Endothelial cell of umbilical vein (primary cell): ENCODE results near the gene SRRM4. TPM values are rescaled to one million over a fixed set of nuclear protein-coding genes. Genes with fewer than 3 reads are reported as not detected.

Experiments
- BruUV-seq: library from RNA; stranded (reverse); fragments of 400-500 nt; replicated peaks from 2 replicates; lab custom pipeline; 2021; lab: Mats Ljungman, UMichigan
- CTCF ChIA-PET: fragments of 300-600, 350-600 bp; sonication (Branson Sonifier 250); formaldehyde crosslinking; loops from one replicate; lab custom pipeline; 2021; ENCODE audit warnings: antibody characterized with exemption, inconsistent platforms; lab: Charles Lee
- POLR2A ChIA-PET: fragments of 300-600, 350-600 bp; sonication (Branson Sonifier 250); formaldehyde crosslinking; loops from one replicate; lab custom pipeline; 2021; ENCODE audit warnings: antibody characterized with exemption, inconsistent platforms; lab: Charles Lee
- DNase-seq: peaks from one replicate; pipeline ENCODE4 v3.0.0-alpha.2; 2011; ENCODE audit warnings: low read depth, low spot score
- FAIRE-seq: peaks from 2 replicates; lab custom pipeline; 2011; peaks lifted over from hg19 to GRCh38; lab: Jason Lieb, UNC
- H2AFZ ChIP-seq: 2 replicates; pipeline ENCODE4 v1.6.0; 2012; ENCODE audit warnings: low read depth, low read length, control low read depth, inconsistent platforms
- H3K27ac ChIP-seq: 2 replicates; pipeline ENCODE4 v1.5.1; 2011; ENCODE audit warnings: low read depth, mild to moderate bottlenecking, control low read depth, low read length, moderate library complexity; ENCODE audit not compliant: insufficient read depth
- H3K27me3 ChIP-seq, 2 experiments: 2 replicates each; pipeline versions ENCODE4 v1.6.0 to v1.6.1; 2011; ENCODE audit warnings: low read length in 2 of 2, mixed read lengths in 1 of 2; ENCODE audit not compliant: control insufficient read depth in 2 of 2, insufficient read depth in 2 of 2
- H3K36me3 ChIP-seq, 2 experiments: 2 replicates in 1 of 2; 3 replicates in 1 of 2; pipeline ENCODE4 v1.5.1; 2011; ENCODE audit warnings: low read length in 2 of 2, mild to moderate bottlenecking in 1 of 2, moderate library complexity in 1 of 2; ENCODE audit not compliant: control insufficient read depth in 2 of 2, insufficient read depth in 2 of 2; ENCODE audit errors: extremely low read depth in 1 of 2
- H3K4me1 ChIP-seq: 3 replicates; pipeline ENCODE4 v1.5.1; 2011; ENCODE audit warnings: mild to moderate bottlenecking, low read length; ENCODE audit not compliant: control insufficient read depth, insufficient read depth; ENCODE audit errors: extremely low read depth
- H3K4me2 ChIP-seq: 2 replicates; pipeline ENCODE4 v1.6.1; 2011; ENCODE audit warnings: low read length, control low read depth, mixed read lengths; ENCODE audit not compliant: insufficient read depth
- H3K4me3 ChIP-seq, 3 experiments: fragments of 200-600 bp in 1 of 3; sonication (generic), shearing (Covaris generic) in 1 of 3; replicated peaks in 1 of 3; 2 replicates each; pipeline ENCODE4 v1.5.1; 2011 to 2016; ENCODE audit warnings: control low read depth in 3 of 3, low read length in 3 of 3, mild to moderate bottlenecking in 2 of 3, inconsistent platforms in 1 of 3, low read depth in 1 of 3, moderate library complexity in 1 of 3; ENCODE audit not compliant: insufficient read depth in 1 of 3
- H3K79me2 ChIP-seq: 2 replicates; pipeline ENCODE4 v1.6.0; 2012; ENCODE audit warnings: low read length, inconsistent platforms; ENCODE audit not compliant: control insufficient read depth, insufficient read depth
- H3K9ac ChIP-seq: replicated peaks from 2 replicates; pipeline ENCODE3; 2011; ENCODE audit warnings: low read length, control low read depth; ENCODE audit not compliant: insufficient read depth; ENCODE audit errors: extremely low read depth
- H3K9me1 ChIP-seq: replicated peaks from 3 replicates; pipeline ENCODE4 v1.6.0; 2011; ENCODE audit warnings: mild to moderate bottlenecking, low read length; ENCODE audit not compliant: control insufficient read depth, insufficient read depth; ENCODE audit errors: extremely low read depth
- H3K9me3 ChIP-seq: replicated peaks from 2 replicates; pipeline ENCODE4 v1.5.1; 2012; ENCODE audit warnings: low read length, inconsistent platforms; ENCODE audit not compliant: control insufficient read depth, insufficient read depth
- H4K20me1 ChIP-seq: replicated peaks from 2 replicates; pipeline ENCODE3; 2011; ENCODE audit warnings: mild to moderate bottlenecking, low read length; ENCODE audit not compliant: control insufficient read depth, insufficient read depth; ENCODE audit errors: extremely low read depth
- EZH2 ChIP-seq: IDR thresholded peaks from 2 replicates; pipeline ENCODE4 v1.6.1; 2012; ENCODE audit warnings: borderline replicate concordance, low read depth, mild to moderate bottlenecking, moderate library complexity, low read length, inconsistent platforms; ENCODE audit not compliant: severe bottlenecking
- FOS ChIP-seq: IDR thresholded peaks from 2 replicates; pipeline ENCODE4 v1.6.1; 2011; ENCODE audit warnings: mild to moderate bottlenecking, low read length, moderate library complexity, borderline replicate concordance; ENCODE audit not compliant: insufficient read depth
- GATA2 ChIP-seq: IDR thresholded peaks from 2 replicates; pipeline ENCODE4 v1.7.0; 2011; ENCODE audit warnings: low read depth, mild to moderate bottlenecking, moderate library complexity, mixed read lengths, low read length; ENCODE audit not compliant: insufficient read length, insufficient read depth
- JUN ChIP-seq: IDR thresholded peaks from 2 replicates; pipeline ENCODE4 v1.6.1; 2011; ENCODE audit warnings: borderline replicate concordance, low read depth; ENCODE audit not compliant: insufficient read length, insufficient read depth
- MYC ChIP-seq: IDR thresholded peaks from one replicate; pipeline ENCODE4 v1.6.1; 2011; ENCODE audit warnings: mild to moderate bottlenecking, low read depth, low read length
- POLR2A ChIP-seq: IDR thresholded peaks from 2 replicates; pipeline ENCODE4 v1.6.1; 2012; ENCODE audit warnings: low read depth, mild to moderate bottlenecking, control low read depth, low read length
- POLR2AphosphoS5 ChIP-seq: IDR thresholded peaks from 2 replicates; pipeline ENCODE4 v1.6.1; 2012; ENCODE audit warnings: low read depth, mild to moderate bottlenecking, control low read depth, low read length, moderate library complexity; ENCODE audit not compliant: insufficient read depth
- dilution Hi-C: fragments of 300-500 bp; cut with MboI; formaldehyde crosslinking; loops from one replicate; pipeline ENCODE4 v1.15.0; 2019; ENCODE audit warnings: low sequenced_read_pairs; ENCODE audit not compliant: extremely low pct_ligation_motif_present
- intact Hi-C: fragments of 100-400 bp; cut with micrococcal nuclease; formaldehyde crosslinking; loops from one replicate; pipeline ENCODE4 v1.10.0; 2022
- polyA plus RNA-seq, 4 experiments: library from polyadenylated mRNA; depleted of rRNA in 3 of 4; stranded (reverse) in 3 of 4; unstranded in 1 of 4; fragments of >200 nt; gene quantifications; 2 replicates each; pipeline versions ENCODE4 v1.2.1 to v1.2.3, GENCODE V29; 2011 to 2012; ENCODE audit warnings: missing spikeins in 1 of 4
- total RNA-seq: library from RNA; stranded (reverse); gene quantifications from 2 replicates; pipeline ENCODE4 v1.2.3, GENCODE V29; 2021
- TF ChIP-seq, protein P1 (sequence below), 2 donors: IDR thresholded peaks; 1 replicate in 1 of 2; 2 replicates in 1 of 2; pipeline ENCODE4 v1.5.1; 2011; ENCODE audit warnings: low read length in 2 of 2, mild to moderate bottlenecking in 2 of 2, moderate library complexity in 2 of 2, control low read depth in 1 of 2, inconsistent platforms in 1 of 2, low read depth in 1 of 2; ENCODE audit not compliant: insufficient read depth in 1 of 2; ENCODE audit errors: extremely low read depth in 1 of 2
- TF ChIP-seq, protein P2 (sequence below): IDR thresholded peaks from 2 replicates; pipeline ENCODE4 v1.6.1; 2011; ENCODE audit not compliant: insufficient read depth, insufficient read length

Gene SRRM4
- total and polyA plus RNA-seq, 2 donors (not counting 3 experiments of a cell fraction or from before 2014, with no cell fraction given): not detected

DNA sequence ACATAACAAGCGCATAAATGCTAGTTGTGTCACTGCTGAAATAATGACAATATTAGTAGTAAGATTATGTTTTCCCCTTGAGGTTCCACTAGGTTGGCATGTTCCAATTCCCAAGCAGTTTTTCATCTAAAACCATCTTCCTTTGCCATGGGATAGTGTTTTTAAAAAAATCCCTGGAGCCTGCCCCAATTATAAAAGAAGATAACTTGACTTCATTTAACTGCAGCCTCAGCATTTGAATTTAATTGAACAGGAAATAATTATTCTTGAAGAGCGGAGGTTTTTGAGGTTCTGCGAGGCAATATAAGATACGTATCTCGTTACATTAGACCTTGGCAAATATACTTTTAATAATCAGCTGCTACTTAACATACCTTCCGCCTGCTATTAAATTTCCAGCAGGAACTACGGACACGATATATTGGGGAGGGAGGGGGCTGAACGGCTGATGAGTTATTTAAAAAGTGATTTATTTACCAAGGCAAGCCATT, 132.2 kb downstream of the SRRM4 start:
- no TSS peak for BruUV-seq
- DNase-seq: no peak
- POLR2A ChIA-PET: no interaction called here
- Histone ChIP-seq H3K27ac (no peak overlapping the region), H3K9me1 (no peaks in the 10 kb centered on the region), H4K20me1 (no peaks in the 10 kb centered on the region), H3K4me1 (no peaks in the 10 kb centered on the region), H2AFZ (no peak overlapping the region), H3K36me3 (no peaks in the 10 kb centered on the region), H3K9ac (no peak overlapping the region), H3K4me3 (no peak overlapping the region), H3K9me3 (no peaks in the 10 kb centered on the region), H3K79me2 (no peaks in the 10 kb centered on the region), H3K4me2 (no peak overlapping the region), H3K27me3 (no peaks in the 10 kb centered on the region)
- no peak for FAIRE-seq
- intact Hi-C loops: no loop called here
- CTCF ChIA-PET: interaction anchor here (1.2 kb wide), 1 partner anchor 299 kb away, joined by 10 read pairs; no protein-coding TSS in a partner anchor
- dilution Hi-C loops: no loop called here
- no peak for TF ChIP-seq POLR2AphosphoS5

DNA sequence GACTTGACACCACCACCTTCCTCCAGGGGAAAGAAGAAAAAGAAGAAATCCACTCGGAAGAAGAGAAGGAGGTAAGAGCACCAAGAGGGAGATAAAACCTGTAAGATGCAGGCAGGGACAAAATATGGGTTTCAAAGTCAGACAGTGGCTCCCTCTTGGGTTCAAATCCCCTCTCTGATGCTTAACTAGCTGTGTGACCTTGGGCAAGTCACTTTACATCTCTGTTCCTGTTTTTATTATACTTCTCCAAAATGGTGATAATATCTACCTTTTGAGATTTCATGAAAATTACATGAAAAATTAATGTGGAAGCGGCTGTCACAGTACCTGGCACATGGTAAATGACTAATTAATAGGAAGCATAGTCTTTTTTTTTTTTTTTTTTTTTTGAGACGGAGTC, 133.0 kb downstream of the SRRM4 start:
- Histone ChIP-seq H3K4me3 (no peak overlapping the region), H3K4me1 (no peaks in the 10 kb centered on the region), H3K36me3 (no peaks in the 10 kb centered on the region), H3K4me2 (no peak overlapping the region), H3K9ac (no peak overlapping the region), H3K27ac (no peak overlapping the region), H3K79me2 (no peaks in the 10 kb centered on the region), H4K20me1 (no peaks in the 10 kb centered on the region), H3K9me3 (no peaks in the 10 kb centered on the region), H2AFZ (no peak overlapping the region), H3K27me3 (no peaks in the 10 kb centered on the region), H3K9me1 (no peaks in the 10 kb centered on the region)
- ChIA-PET CTCF (interaction anchor here (1.1 to 1.3 kb wide), 2 partner anchors 22 to 299 kb away, joined by 4 to 50 read pairs; no protein-coding TSS in a partner anchor), POLR2A (no interaction called here)
- DNase-seq: no peak
- BruUV-seq: no TSS peak
- dilution Hi-C loops: no loop called here
- intact Hi-C loops: no loop called here
- TF ChIP-seq JUN (no peak), POLR2AphosphoS5 (no peak), FOS (no peak), GATA2 (no peak), EZH2 (no peak), POLR2A (no peak), MYC (no peak)
- TF ChIP-seq, protein P1, sequence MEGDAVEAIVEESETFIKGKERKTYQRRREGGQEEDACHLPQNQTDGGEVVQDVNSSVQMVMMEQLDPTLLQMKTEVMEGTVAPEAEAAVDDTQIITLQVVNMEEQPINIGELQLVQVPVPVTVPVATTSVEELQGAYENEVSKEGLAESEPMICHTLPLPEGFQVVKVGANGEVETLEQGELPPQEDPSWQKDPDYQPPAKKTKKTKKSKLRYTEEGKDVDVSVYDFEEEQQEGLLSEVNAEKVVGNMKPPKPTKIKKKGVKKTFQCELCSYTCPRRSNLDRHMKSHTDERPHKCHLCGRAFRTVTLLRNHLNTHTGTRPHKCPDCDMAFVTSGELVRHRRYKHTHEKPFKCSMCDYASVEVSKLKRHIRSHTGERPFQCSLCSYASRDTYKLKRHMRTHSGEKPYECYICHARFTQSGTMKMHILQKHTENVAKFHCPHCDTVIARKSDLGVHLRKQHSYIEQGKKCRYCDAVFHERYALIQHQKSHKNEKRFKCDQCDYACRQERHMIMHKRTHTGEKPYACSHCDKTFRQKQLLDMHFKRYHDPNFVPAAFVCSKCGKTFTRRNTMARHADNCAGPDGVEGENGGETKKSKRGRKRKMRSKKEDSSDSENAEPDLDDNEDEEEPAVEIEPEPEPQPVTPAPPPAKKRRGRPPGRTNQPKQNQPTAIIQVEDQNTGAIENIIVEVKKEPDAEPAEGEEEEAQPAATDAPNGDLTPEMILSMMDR (IDR thresholded peaks at IDR 0.05; ENCODE audit: extremely low read depth in 1 of 2, insufficient read depth in 1 of 2, low read depth in 1 of 2, low read length in 2 of 2): no peak
- TF ChIP-seq, protein P2, sequence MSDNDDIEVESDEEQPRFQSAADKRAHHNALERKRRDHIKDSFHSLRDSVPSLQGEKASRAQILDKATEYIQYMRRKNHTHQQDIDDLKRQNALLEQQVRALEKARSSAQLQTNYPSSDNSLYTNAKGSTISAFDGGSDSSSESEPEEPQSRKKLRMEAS: no peak
- no peak for FAIRE-seq
